B cell (primary cell): ENCODE measurements around the gene CAMK1D. TPM values are rescaled to one million over a fixed set of nuclear protein-coding genes. Genes with fewer than 3 reads are reported as not detected.

Experiments
- ATAC-seq: fragments of 200-7000 bp; cut with Tn5 transposase; one replicate; pipeline ENCODE4 v1.10.0; 2021; ENCODE audit warnings: low read depth, mild to moderate bottlenecking, moderate number of reproducible peaks, moderate library complexity
- CTCF ChIA-PET: fragments of 350-600 bp; sonication (Branson Sonifier 250); formaldehyde crosslinking; loops from one replicate; lab custom pipeline; 2021; ENCODE audit warnings: antibody characterized with exemption, inconsistent platforms; lab: Charles Lee
- POLR2A ChIA-PET: fragments of 350-600 bp; sonication (Branson Sonifier 250); formaldehyde crosslinking; loops from one replicate; lab custom pipeline; 2021; ENCODE audit warnings: antibody characterized with exemption; lab: Charles Lee
- DNase-seq: peaks from one replicate; pipeline ENCODE4 v3.0.0; 2013
- H2AFZ ChIP-seq: 2 replicates; pipeline ENCODE4 v1.6.1; 2012; ENCODE audit warnings: mild to moderate bottlenecking, low read depth, low read length; ENCODE audit not compliant: insufficient read depth, poor library complexity, severe bottlenecking
- H3K27ac ChIP-seq, 2 donors: 1 replicate in 1 of 2; 2 replicates in 1 of 2; pipeline ENCODE4 v1.5.1; 2012 to 2013; ENCODE audit warnings: low read length in 2 of 2, mild to moderate bottlenecking in 2 of 2, moderate library complexity in 1 of 2
- H3K27me3 ChIP-seq, 4 experiments: fragments of 200-600 bp in 1 of 4; sonication (generic) in 1 of 4; replicated peaks in 1 of 4; 1 replicate in 2 of 4; 2 replicates in 2 of 4; pipeline versions ENCODE4 v1.6.1 to v1.7.0; 2013 to 2016; ENCODE audit warnings: low read length in 3 of 4, mild to moderate bottlenecking in 2 of 4, mixed read lengths in 1 of 4, moderate library complexity in 1 of 4; ENCODE audit not compliant: insufficient read depth in 4 of 4, control insufficient read depth in 3 of 4; ENCODE audit errors: control extremely low read depth in 1 of 4
- H3K36me3 ChIP-seq, 2 experiments: replicated peaks in 1 of 2; 1 replicate in 1 of 2; 2 replicates in 1 of 2; pipeline versions ENCODE4 v1.6.1 to v1.7.1; 2013; ENCODE audit warnings: low read length in 1 of 2; ENCODE audit not compliant: insufficient read depth in 2 of 2, control insufficient read depth in 1 of 2; ENCODE audit errors: control extremely low read depth in 1 of 2, extremely low read depth in 1 of 2
- H3K4me1 ChIP-seq, 2 donors: fragments of 200-600 bp in 1 of 2; sonication (generic) in 1 of 2; 1 replicate in 1 of 2; 2 replicates in 1 of 2; pipeline versions ENCODE4 v1.5.1 to v1.6.1; 2013 to 2017; ENCODE audit warnings: low read length in 2 of 2; ENCODE audit not compliant: control insufficient read depth in 2 of 2, insufficient read depth in 2 of 2
- H3K4me2 ChIP-seq: replicated peaks from 2 replicates; pipeline ENCODE3; 2012; ENCODE audit warnings: mild to moderate bottlenecking, low read depth, low read length; ENCODE audit not compliant: poor library complexity, severe bottlenecking
- H3K4me3 ChIP-seq, 5 experiments: fragments of 200-600 bp in 1 of 5; sonication (generic) in 1 of 5; 1 replicate in 3 of 5; 2 replicates in 2 of 5; pipeline versions ENCODE4 v1.5.1 to v1.7.0; 2011 to 2016; ENCODE audit warnings: low read length in 4 of 5, mild to moderate bottlenecking in 4 of 5, low read depth in 2 of 5, control low read depth in 1 of 5, moderate library complexity in 1 of 5; ENCODE audit not compliant: insufficient read depth in 1 of 5; ENCODE audit errors: control extremely low read depth in 1 of 5, extremely low read depth in 1 of 5
- H3K79me2 ChIP-seq: fragments of 200-600 bp; sonication (generic); one replicate; pipeline ENCODE4 v1.6.0; 2016; ENCODE audit warnings: low read length; ENCODE audit not compliant: control insufficient read depth, insufficient read depth
- H3K9ac ChIP-seq: fragments of 200-600 bp; sonication (generic); 2 replicates; pipeline ENCODE4 v1.6.1; 2017; ENCODE audit warnings: mild to moderate bottlenecking, low read length, moderate library complexity
- H3K9me3 ChIP-seq, 3 donors: one replicate each; pipeline versions ENCODE4 v1.6.1 to v1.7.1; 2013; ENCODE audit warnings: low read length in 2 of 3; ENCODE audit not compliant: control insufficient read depth in 2 of 3, insufficient read depth in 1 of 3; ENCODE audit errors: control extremely low read depth in 1 of 3
- H4K20me1 ChIP-seq: 2 replicates; pipeline ENCODE4 v1.6.0; 2012; ENCODE audit warnings: mild to moderate bottlenecking, low read length; ENCODE audit not compliant: insufficient read depth, control insufficient read depth, poor library complexity, severe bottlenecking
- H3K27ac Mint-ChIP-seq: one replicate; pipeline ENCODE4 v1.8.0; 2021; ENCODE audit warnings: mixed read lengths
- H3K27me3 Mint-ChIP-seq: one replicate; pipeline ENCODE4 v1.8.0; 2021; ENCODE audit warnings: mixed read lengths
- H3K4me1 Mint-ChIP-seq: one replicate; pipeline ENCODE4 v1.8.0; 2021; ENCODE audit warnings: mixed read lengths
- H3K4me3 Mint-ChIP-seq: one replicate; pipeline ENCODE4 v1.8.0; 2021; ENCODE audit warnings: mixed read lengths
- H3K9me3 Mint-ChIP-seq: one replicate; pipeline ENCODE4 v1.8.0; 2022; ENCODE audit warnings: mixed read lengths; ENCODE audit not compliant: insufficient read depth
- CTCF ChIP-seq: fragments of 200-600 bp; IDR thresholded peaks from one replicate; pipeline ENCODE4 v1.8.0; 2022; ENCODE audit warnings: antibody characterized with exemption, mild to moderate bottlenecking
- EZH2 ChIP-seq: IDR thresholded peaks from 2 replicates; pipeline ENCODE4 v1.6.1; 2012; ENCODE audit warnings: borderline replicate concordance, low read depth, mild to moderate bottlenecking, moderate library complexity, low read length; ENCODE audit not compliant: insufficient read depth, poor library complexity, severe bottlenecking
- WGBS: methylation state at CpG from one replicate; pipeline ENCODE4 v1.1.5; 2013; ENCODE audit warnings: missing lambda C conversion rate; ENCODE audit not compliant: insufficient coverage; 5-methylcytosine and 5-hydroxymethylcytosine counted together
- intact Hi-C: fragments of 100-400 bp; cut with micrococcal nuclease; formaldehyde crosslinking; loops from one replicate; pipeline ENCODE4 v1.10.0; 2022
- polyA plus RNA-seq: library from polyadenylated mRNA; depleted of rRNA; stranded (reverse); fragments of >200 nt; gene quantifications from 2 replicates; pipeline ENCODE4 v1.2.3, GENCODE V29; 2012
- total RNA-seq, 2 donors: library from RNA; stranded (reverse); fragments of 120-200 nt in 1 of 2; gene quantifications; 1 replicate in 1 of 2; 2 replicates in 1 of 2; pipeline versions ENCODE4 v1.2.3 to v1.2.4, GENCODE V29; 2013 to 2022

The CAMK1D gene
- total and polyA plus RNA-seq, 2 donors (not counting 1 experiment from before 2014, with no cell fraction given), result 34.1 to 69.7 TPM

GRCh38 chr10:12806228-12807095 lies 457.1 kb downstream of the CAMK1D start:
- peaks cover 0 to 41% of the 10 kb centered on the region in 2 experiments for H3K36me3 ChIP-seq
- H3K79me2 ChIP-seq, result no peaks in the 10 kb centered on the region
- ChIA-PET POLR2A (no interaction called here), CTCF (no interaction called here)
- no peak overlapping the region for H3K27ac Mint-ChIP-seq
- ATAC-seq, result no peak
- no peak overlapping the region for H3K4me3 ChIP-seq
- H3K9me3 ChIP-seq, result no peaks in the 10 kb centered on the region
- TF ChIP-seq EZH2 (no peak), CTCF (no peak)
- H3K4me1 Mint-ChIP-seq, result no peaks in the 10 kb centered on the region
- H3K9ac ChIP-seq, result no peak overlapping the region
- DNase-seq, result no peak
- WGBS, result 94% methylated on average over 10 of the region's 12 CpGs
- H3K4me1 ChIP-seq, result no peaks in the 10 kb centered on the region
- no peaks in the 10 kb centered on the region for H3K9me3 Mint-ChIP-seq
- H3K4me3 Mint-ChIP-seq, result no peak overlapping the region
- H3K27me3 ChIP-seq, result no peaks in the 10 kb centered on the region
- no peak overlapping the region for H3K27ac ChIP-seq
- no peak overlapping the region for H3K4me2 ChIP-seq
- intact Hi-C loops, result no loop called here
- peaks cover 7% of the 10 kb centered on the region for H4K20me1 ChIP-seq
- H3K27me3 Mint-ChIP-seq, result no peaks in the 10 kb centered on the region
- H2AFZ ChIP-seq, result no peak overlapping the region

- CTCF ChIA-PET, result no interaction called here
- no peaks in the 10 kb centered on the region for H3K79me2 ChIP-seq
- intact Hi-C loops, result no loop called here
Observed at GRCh38 chr10:12807096-12807755, 457.9 kb downstream of the CAMK1D start.

More at GRCh38 chr10:12807096-12807755, 457.9 kb downstream of the CAMK1D start:
- no peak for TF ChIP-seq EZH2
- TF ChIP-seq CTCF, result no peak
- DNase-seq (no peak), ATAC-seq (no peak)
- Histone ChIP-seq H2AFZ (no peak overlapping the region), H3K36me3 (peaks cover 0 to 39% of the 10 kb centered on the region in 2 experiments), H4K20me1 (peaks cover 7% of the 10 kb centered on the region), H3K4me2 (no peak overlapping the region), H3K4me3 (no peak overlapping the region), H3K27ac (no peak overlapping the region), H3K9me3 (no peaks in the 10 kb centered on the region), H3K9ac (no peak overlapping the region), H3K27me3 (no peaks in the 10 kb centered on the region), H3K4me1 (no peaks in the 10 kb centered on the region)
- no peaks in the 10 kb centered on the region for H3K4me1 Mint-ChIP-seq
- H3K9me3 Mint-ChIP-seq, result no peaks in the 10 kb centered on the region
- POLR2A ChIA-PET, result no interaction called here
- H3K4me3 Mint-ChIP-seq, result no peak overlapping the region
- H3K27ac Mint-ChIP-seq, result no peak overlapping the region
- WGBS, result 94% methylated on average over 5 of the region's 10 CpGs
- H3K27me3 Mint-ChIP-seq, result no peaks in the 10 kb centered on the region
